ENCODE data around the gene GOLGA8H.
"Not testable (repeated sequence)": the region's sequence is repeated elsewhere in the genome, so short reads cannot be mapped to it uniquely, and the experiment has no call there.

The GOLGA8H gene

GRCh38 chr15:30650012-30650929 lies 46.4 kb downstream of the GOLGA8H start:
- H3K4me3 ChIP-seq (ENCODE audit: low read length), result no peak overlapping the region
- H3K27ac ChIP-seq (ENCODE audit: low read length), result no peak overlapping the region
- no peak overlapping the region for H3K9ac ChIP-seq (ENCODE audit: low read depth, low read length)
- no peaks in the 10 kb centered on the region for H3K4me1 ChIP-seq (ENCODE audit: insufficient read depth, low read length)
- H3K36me3 ChIP-seq (ENCODE audit: insufficient read depth, low read depth, low read length), result peaks cover 55% of the 10 kb centered on the region
- H3K9me3 ChIP-seq (ENCODE audit: insufficient read depth, low read depth, low read length), result no peaks in the 10 kb centered on the region
- H3K27me3 ChIP-seq (ENCODE audit: insufficient read depth, low read length), result no peaks in the 10 kb centered on the region

DNA sequence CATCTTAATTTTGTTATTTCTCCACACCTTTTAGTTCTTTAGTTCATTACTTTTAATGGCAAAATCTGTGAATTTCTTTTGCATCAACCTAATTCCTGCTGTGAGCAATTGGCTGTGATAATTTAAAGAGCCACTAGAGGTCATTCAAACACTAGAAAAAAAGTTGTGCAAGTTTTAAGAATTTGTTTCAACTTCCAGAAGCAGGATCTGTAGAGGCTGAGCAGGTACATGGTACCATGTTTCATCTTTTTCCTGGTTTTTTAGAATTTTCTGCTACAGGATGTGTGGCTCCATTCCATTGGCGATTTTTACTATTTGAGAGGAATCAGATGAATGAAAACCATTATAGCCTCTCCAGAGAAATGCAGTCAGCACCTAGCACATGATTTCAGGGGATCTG lies 57.3 kb downstream of the GOLGA8H start:
- not testable (repeated sequence) for H3K27me3 ChIP-seq (ENCODE audit: insufficient read depth, low read length); H3K9me3 ChIP-seq (ENCODE audit: insufficient read depth, low read depth, low read length)
- peaks cover 33% of the 10 kb centered on the region for H3K36me3 ChIP-seq (ENCODE audit: insufficient read depth, low read depth, low read length)

More for the DNA sequence above, 57.3 kb downstream of the GOLGA8H start:
- not testable (repeated sequence) for H3K9ac ChIP-seq (ENCODE audit: low read depth, low read length); H3K4me1 ChIP-seq (ENCODE audit: insufficient read depth, low read length); H3K27ac ChIP-seq (ENCODE audit: low read length); H3K4me3 ChIP-seq (ENCODE audit: low read length)
